ENCODE results near the gene FUNDC1.

DNA sequence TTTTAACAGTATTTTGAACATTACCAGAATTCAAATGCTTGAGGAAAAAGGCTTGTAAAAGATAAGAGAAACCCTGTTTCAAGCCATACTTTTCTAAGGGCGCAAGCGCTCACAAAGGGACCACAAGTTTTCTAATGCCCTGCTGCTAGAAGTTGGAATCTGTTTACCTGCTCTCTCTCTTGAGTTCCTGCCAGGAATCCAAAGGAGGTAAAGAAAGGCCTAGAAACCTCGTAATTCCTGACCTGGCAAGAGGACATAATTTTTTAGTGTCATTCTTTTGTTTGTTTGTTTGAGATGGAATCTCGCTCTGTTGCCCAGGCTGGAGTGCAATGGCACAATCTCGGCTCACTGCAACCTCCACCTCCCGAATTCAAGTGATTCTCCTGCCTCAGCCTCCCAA lies 1.4 kb upstream of the FUNDC1 start:
- TF ChIP-seq CTCF (IDR thresholded peaks at IDR 0.05; ENCODE audit: insufficient read depth, low read length, poor library complexity, severe bottlenecking) (no peak), EZH2phosphoT487 (conservative IDR thresholded peaks at IDR 0.05; ENCODE audit: low read length) (no peak)
